Panc1 (cell line): Measurements from ENCODE around the gene TSPAN5. TPM values are rescaled to one million over a fixed set of nuclear protein-coding genes. Genes with fewer than 3 reads are reported as not detected.

Source experiments
- ATAC-seq: fragments of 200-7000 bp; cut with Tn5 transposase; 2 replicates; pipeline ENCODE4 v1.9.1; 2020; ENCODE audit warnings: mild to moderate bottlenecking, moderate library complexity
- BruUV-seq: library from RNA; stranded (reverse); fragments of 400-500 nt; replicated peaks from 2 replicates; lab custom pipeline; 2021; lab: Mats Ljungman, UMichigan
- CTCF ChIA-PET: fragments of 300-600 bp; sonication (Branson Sonifier 250); formaldehyde crosslinking; loops from one replicate; lab custom pipeline; 2022; ENCODE audit warnings: antibody characterized with exemption; lab: Charles Lee
- POLR2A ChIA-PET: fragments of 300-600 bp; sonication (Branson Sonifier 250); formaldehyde crosslinking; loops from one replicate; lab custom pipeline; 2022; ENCODE audit warnings: antibody characterized with exemption; lab: Charles Lee
- DNase-seq: peaks from one replicate; pipeline ENCODE4 v3.0.0-alpha.2; 2010; ENCODE audit warnings: low read depth, low spot score
- H3K27ac ChIP-seq: 2 replicates; pipeline ENCODE4 v1.5.1; 2011; ENCODE audit warnings: mild to moderate bottlenecking, low read length, inconsistent platforms
- H3K27me3 ChIP-seq: fragments of 200-500 bp; sonication (Bioruptor generic); 2 replicates; pipeline ENCODE4 v1.6.0; 2014; ENCODE audit warnings: low read length, inconsistent platforms; ENCODE audit not compliant: control insufficient read depth, insufficient read depth
- H3K36me3 ChIP-seq: fragments of 200-500 bp; sonication (Bioruptor generic); 2 replicates; pipeline ENCODE4 v1.5.1; 2014; ENCODE audit warnings: inconsistent platforms, mild to moderate bottlenecking, low read length, moderate library complexity; ENCODE audit not compliant: control insufficient read depth, insufficient read depth
- H3K4me1 ChIP-seq: 2 replicates; pipeline ENCODE4 v1.5.1; 2011; ENCODE audit warnings: inconsistent platforms, mild to moderate bottlenecking, low read length, moderate library complexity; ENCODE audit not compliant: control insufficient read depth, insufficient read depth
- H3K4me3 ChIP-seq, 2 experiments: 2 replicates each; pipeline ENCODE4 v1.5.1; 2011 to 2012; ENCODE audit warnings: low read depth in 2 of 2, low read length in 2 of 2, mild to moderate bottlenecking in 2 of 2, inconsistent platforms in 1 of 2, moderate library complexity in 1 of 2
- H3K9me3 ChIP-seq: fragments of 200-500 bp; sonication (Bioruptor generic); 2 replicates; pipeline ENCODE4 v1.5.1; 2014; ENCODE audit warnings: low read depth, mild to moderate bottlenecking, inconsistent platforms, low read length, moderate library complexity; ENCODE audit not compliant: control insufficient read depth, insufficient read depth
- SIN3A ChIP-seq: IDR thresholded peaks from 2 replicates; pipeline ENCODE4 v1.6.1; 2012; ENCODE audit warnings: low read depth, mild to moderate bottlenecking, low read length, moderate library complexity, borderline replicate concordance; ENCODE audit not compliant: insufficient read depth
- in situ Hi-C: cut with HindIII; loops from 2 replicates; pipeline ENCODE4 v1.10.0; 2016; ENCODE audit warnings: low sequenced_read_pairs, low pct_unique_long_range_greater_than_20kb
- intact Hi-C: fragments of 100-400 bp; cut with micrococcal nuclease; formaldehyde crosslinking; loops from one replicate; pipeline ENCODE4 v1.10.0; 2022; ENCODE audit not compliant: unreplicated experiment
- total RNA-seq: library from RNA; stranded (reverse); gene quantifications from one replicate; pipeline ENCODE4 v1.2.1, GENCODE V29; 2021; ENCODE audit not compliant: unreplicated experiment
- TF ChIP-seq, protein P1 (sequence below): fragments of 450-650 bp; IDR thresholded peaks from 2 replicates; pipeline ENCODE4 v1.5.1; 2017; ENCODE audit warnings: mild to moderate bottlenecking
- TF ChIP-seq, protein P2 (sequence below), 2 experiments: IDR thresholded peaks; 2 replicates each; pipeline ENCODE4 v1.6.1; 2011 to 2012; ENCODE audit warnings: low read depth in 2 of 2, control low read depth in 1 of 2, low read length in 1 of 2, mild to moderate bottlenecking in 1 of 2, moderate library complexity in 1 of 2; ENCODE audit not compliant: insufficient read depth in 1 of 2

TSPAN5 gene
- total RNA-seq, 1 experiment from 2014 or later, result 61.9 TPM

DNA sequence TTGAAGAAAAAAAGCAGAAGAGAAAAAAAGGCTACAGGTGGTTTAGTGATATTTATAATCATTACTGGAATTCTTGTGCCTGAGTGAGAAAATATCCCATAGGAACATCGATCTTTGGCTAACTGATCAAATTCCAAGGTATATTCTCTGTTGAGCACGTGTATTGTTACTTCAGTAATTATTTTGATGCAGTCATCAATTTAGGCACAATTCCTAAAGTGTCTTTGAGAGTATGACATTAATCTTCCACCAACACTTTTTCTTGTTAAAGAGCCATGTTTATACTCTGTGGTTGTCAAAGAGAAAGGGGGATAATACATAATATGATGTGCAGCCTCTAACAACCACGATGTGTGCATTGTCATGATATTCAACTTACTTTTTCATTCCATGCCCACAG, 151.1 kb downstream of the TSPAN5 start:
- no peak overlapping the region for H3K27ac ChIP-seq
- H3K4me1 ChIP-seq, result no peaks in the 10 kb centered on the region; the same call in 1 of the 2 replicates
- BruUV-seq, result no TSS peak
- no peaks in the 10 kb centered on the region; the same call in 1 of the 2 replicates for H3K36me3 ChIP-seq
- POLR2A ChIA-PET, result no interaction called here
- CTCF ChIA-PET, result interaction anchor here (0.6 kb wide), 1 partner anchor 39 kb away, joined by 3 read pairs; no protein-coding TSS in a partner anchor
- TF ChIP-seq, protein P1, sequence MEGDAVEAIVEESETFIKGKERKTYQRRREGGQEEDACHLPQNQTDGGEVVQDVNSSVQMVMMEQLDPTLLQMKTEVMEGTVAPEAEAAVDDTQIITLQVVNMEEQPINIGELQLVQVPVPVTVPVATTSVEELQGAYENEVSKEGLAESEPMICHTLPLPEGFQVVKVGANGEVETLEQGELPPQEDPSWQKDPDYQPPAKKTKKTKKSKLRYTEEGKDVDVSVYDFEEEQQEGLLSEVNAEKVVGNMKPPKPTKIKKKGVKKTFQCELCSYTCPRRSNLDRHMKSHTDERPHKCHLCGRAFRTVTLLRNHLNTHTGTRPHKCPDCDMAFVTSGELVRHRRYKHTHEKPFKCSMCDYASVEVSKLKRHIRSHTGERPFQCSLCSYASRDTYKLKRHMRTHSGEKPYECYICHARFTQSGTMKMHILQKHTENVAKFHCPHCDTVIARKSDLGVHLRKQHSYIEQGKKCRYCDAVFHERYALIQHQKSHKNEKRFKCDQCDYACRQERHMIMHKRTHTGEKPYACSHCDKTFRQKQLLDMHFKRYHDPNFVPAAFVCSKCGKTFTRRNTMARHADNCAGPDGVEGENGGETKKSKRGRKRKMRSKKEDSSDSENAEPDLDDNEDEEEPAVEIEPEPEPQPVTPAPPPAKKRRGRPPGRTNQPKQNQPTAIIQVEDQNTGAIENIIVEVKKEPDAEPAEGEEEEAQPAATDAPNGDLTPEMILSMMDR, result no peak
- TF ChIP-seq, protein P2, sequence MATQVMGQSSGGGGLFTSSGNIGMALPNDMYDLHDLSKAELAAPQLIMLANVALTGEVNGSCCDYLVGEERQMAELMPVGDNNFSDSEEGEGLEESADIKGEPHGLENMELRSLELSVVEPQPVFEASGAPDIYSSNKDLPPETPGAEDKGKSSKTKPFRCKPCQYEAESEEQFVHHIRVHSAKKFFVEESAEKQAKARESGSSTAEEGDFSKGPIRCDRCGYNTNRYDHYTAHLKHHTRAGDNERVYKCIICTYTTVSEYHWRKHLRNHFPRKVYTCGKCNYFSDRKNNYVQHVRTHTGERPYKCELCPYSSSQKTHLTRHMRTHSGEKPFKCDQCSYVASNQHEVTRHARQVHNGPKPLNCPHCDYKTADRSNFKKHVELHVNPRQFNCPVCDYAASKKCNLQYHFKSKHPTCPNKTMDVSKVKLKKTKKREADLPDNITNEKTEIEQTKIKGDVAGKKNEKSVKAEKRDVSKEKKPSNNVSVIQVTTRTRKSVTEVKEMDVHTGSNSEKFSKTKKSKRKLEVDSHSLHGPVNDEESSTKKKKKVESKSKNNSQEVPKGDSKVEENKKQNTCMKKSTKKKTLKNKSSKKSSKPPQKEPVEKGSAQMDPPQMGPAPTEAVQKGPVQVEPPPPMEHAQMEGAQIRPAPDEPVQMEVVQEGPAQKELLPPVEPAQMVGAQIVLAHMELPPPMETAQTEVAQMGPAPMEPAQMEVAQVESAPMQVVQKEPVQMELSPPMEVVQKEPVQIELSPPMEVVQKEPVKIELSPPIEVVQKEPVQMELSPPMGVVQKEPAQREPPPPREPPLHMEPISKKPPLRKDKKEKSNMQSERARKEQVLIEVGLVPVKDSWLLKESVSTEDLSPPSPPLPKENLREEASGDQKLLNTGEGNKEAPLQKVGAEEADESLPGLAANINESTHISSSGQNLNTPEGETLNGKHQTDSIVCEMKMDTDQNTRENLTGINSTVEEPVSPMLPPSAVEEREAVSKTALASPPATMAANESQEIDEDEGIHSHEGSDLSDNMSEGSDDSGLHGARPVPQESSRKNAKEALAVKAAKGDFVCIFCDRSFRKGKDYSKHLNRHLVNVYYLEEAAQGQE (IDR thresholded peaks at IDR 0.05; ENCODE audit: insufficient read depth in 1 of 2, low read depth in 2 of 2, low read length in 1 of 2), result no peak
- H3K4me3 ChIP-seq, result no peak overlapping the region
- DNase-seq, result no peak
- in situ Hi-C loops, result no loop called here
- ATAC-seq, result no peak
- H3K27me3 ChIP-seq, result no peaks in the 10 kb centered on the region
- intact Hi-C loops, result no loop called here
- H3K9me3 ChIP-seq, result no peaks in the 10 kb centered on the region

DNA sequence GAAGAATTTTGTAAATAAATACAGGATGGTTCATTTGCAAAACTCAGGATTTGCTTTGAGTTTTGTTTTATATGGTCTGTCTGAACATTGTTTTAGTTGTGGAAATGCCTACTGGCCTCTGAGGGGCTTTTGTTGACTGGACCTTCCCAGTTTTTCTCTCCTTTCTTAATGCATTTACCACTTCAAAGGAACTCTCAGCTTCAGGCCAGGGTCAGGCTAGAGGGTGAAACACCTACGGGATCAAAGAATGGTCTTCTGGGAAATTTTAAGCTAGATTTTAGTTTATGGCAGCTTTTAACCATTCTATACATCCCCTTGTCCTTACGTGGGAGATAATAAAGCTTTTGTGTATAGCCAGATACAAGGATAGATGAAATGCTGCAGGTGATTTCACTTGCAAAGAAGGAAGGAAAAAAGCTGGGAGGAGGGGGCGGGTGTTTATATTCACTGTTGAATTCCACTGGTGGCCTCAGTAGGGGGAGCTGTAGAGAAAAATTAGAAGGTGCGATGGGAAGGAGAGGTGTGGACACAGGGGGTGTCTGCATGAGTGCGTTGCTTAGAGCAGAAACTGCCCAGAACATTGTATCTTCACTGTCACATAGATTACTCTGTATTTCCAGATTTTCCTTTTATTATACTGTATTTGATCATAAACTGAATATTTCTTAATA, 151.8 kb downstream of the TSPAN5 start:
- in situ Hi-C loops (no loop called here), intact Hi-C loops (no loop called here)
- Histone ChIP-seq H3K27me3 (no peaks in the 10 kb centered on the region), H3K4me1 (no peaks in the 10 kb centered on the region; the same call in 1 of the 2 replicates), H3K9me3 (no peaks in the 10 kb centered on the region), H3K27ac (no peak overlapping the region), H3K4me3 (no peak overlapping the region), H3K36me3 (no peaks in the 10 kb centered on the region; the same call in 1 of the 2 replicates)
- ChIA-PET CTCF (no interaction called here), POLR2A (no interaction called here)
- ATAC-seq (no peak), DNase-seq (no peak)
- TSS peak; percentile 24 for BruUV-seq
- no peak for TF ChIP-seq SIN3A
- TF ChIP-seq, protein P1, result peak; percentile 53
